Right lobe of liver (tissue), 6 donors: ENCODE measurements around the gene OTX1. TPM values are rescaled to one million over a fixed set of nuclear protein-coding genes. Genes with fewer than 3 reads are reported as not detected.

Source experiments
- ATAC-seq, 4 donors: fragments of 200-7000 bp; cut with Tn5 transposase; one replicate each; pipeline ENCODE4 v1.9.1; 2020; ENCODE audit warnings: mild to moderate bottlenecking in 4 of 4, moderate library complexity in 4 of 4
- DNase-seq, 3 donors: peaks; one replicate each; pipeline ENCODE4 v3.0.0-alpha.2; 2020
- H3K27ac ChIP-seq, 3 donors: fragments of 200-600 bp; one replicate each; pipeline ENCODE4 v1.8.0; 2022
- H3K27me3 ChIP-seq, 2 donors: fragments of 200-600 bp; one replicate each; pipeline ENCODE4 v1.8.0; 2022
- H3K36me3 ChIP-seq, 4 donors: fragments of 200-600 bp; sonication (generic) in 1 of 4; one replicate each; pipeline versions ENCODE4 v1.5.1 to v1.8.0; 2017 to 2022; ENCODE audit warnings: control low read depth in 1 of 4
- H3K4me1 ChIP-seq, 4 donors: fragments of 200-600 bp; sonication (generic) in 1 of 4; one replicate each; pipeline versions ENCODE4 v1.5.1 to v1.8.0; 2017 to 2022; ENCODE audit warnings: control low read depth in 1 of 4
- H3K4me3 ChIP-seq, 3 donors: fragments of 200-600 bp; one replicate each; pipeline ENCODE4 v1.8.0; 2022
- H3K9me3 ChIP-seq, 4 donors: fragments of 200-600 bp; sonication (generic) in 1 of 4; one replicate each; pipeline versions ENCODE4 v1.5.1 to v1.8.0; 2017 to 2022; ENCODE audit warnings: control low read depth in 1 of 4
- POLR2A ChIP-seq: fragments of 450-650 bp; IDR thresholded peaks from one replicate; pipeline ENCODE4 v1.6.1; 2017; ENCODE audit warnings: antibody characterized with exemption, mild to moderate bottlenecking
- WGBS: methylation state at CpG from one replicate; pipeline ENCODE4 v1.1.6; 2018; ENCODE audit warnings: low coverage, low lambda C conversion rate; ENCODE audit not compliant: insufficient coverage; ENCODE audit errors: missing lambda C conversion rate; 5-methylcytosine and 5-hydroxymethylcytosine counted together
- intact Hi-C, 2 donors: fragments of 100-400 bp; cut with DNase I; formaldehyde crosslinking; loops; one replicate each; pipeline versions ENCODE4 v1.11.2 to v1.14.1; 2022
- total RNA-seq, 6 experiments: library from RNA; depleted of rRNA in 2 of 6; stranded (reverse); fragments of >200 nt in 2 of 6; fragmentation: NEBNext Ultra II Directional in 3 of 6; extraction: Animal tissue kit (Norgen Biotek cat#: 25700) in 3 of 6; gene quantifications; one replicate each; pipeline versions ENCODE4 v1.1.0 to v1.2.4, GENCODE V29; 2016 to 2023
- TF ChIP-seq, protein P1 (sequence below), 4 donors: fragments of 200-600 bp in 3 of 4; fragments of 450-650 bp in 1 of 4; IDR thresholded peaks; one replicate each; pipeline versions ENCODE4 v1.5.1 to v1.8.0; 2016 to 2022; ENCODE audit warnings: antibody characterized with exemption in 4 of 4, mild to moderate bottlenecking in 2 of 4
- donor health status: DM: no; HTN: yes; CAD: no.
- donor health status: DM: no; HTN: no; CAD: no.
- donor health status: DM: no; HTN: no; CAD: no.
- donor health status: DM: no; HTN: yes; CAD: no.
- donor health status: DM: no; HTN: yes; CAD: no.

OTX1 gene
- total RNA-seq, 6 experiments from 2014 or later = not detected

- Histone ChIP-seq H3K9me3 (no peaks in the 10 kb centered on the region), H3K27ac (no peak overlapping the region), H3K4me3 (no peak overlapping the region), H3K4me1 (peaks cover 0 to 26% (median 0%) of the 10 kb centered on the region in 4 donors), H3K27me3 (peaks cover 29 to 72% of the 10 kb centered on the region in 2 donors), H3K36me3 (no peaks in the 10 kb centered on the region)
- DNase-seq = no peak
- 16% methylated on average over 33 of the region's 35 CpGs for WGBS
- TF ChIP-seq POLR2A = no peak
- TF ChIP-seq, protein P1, sequence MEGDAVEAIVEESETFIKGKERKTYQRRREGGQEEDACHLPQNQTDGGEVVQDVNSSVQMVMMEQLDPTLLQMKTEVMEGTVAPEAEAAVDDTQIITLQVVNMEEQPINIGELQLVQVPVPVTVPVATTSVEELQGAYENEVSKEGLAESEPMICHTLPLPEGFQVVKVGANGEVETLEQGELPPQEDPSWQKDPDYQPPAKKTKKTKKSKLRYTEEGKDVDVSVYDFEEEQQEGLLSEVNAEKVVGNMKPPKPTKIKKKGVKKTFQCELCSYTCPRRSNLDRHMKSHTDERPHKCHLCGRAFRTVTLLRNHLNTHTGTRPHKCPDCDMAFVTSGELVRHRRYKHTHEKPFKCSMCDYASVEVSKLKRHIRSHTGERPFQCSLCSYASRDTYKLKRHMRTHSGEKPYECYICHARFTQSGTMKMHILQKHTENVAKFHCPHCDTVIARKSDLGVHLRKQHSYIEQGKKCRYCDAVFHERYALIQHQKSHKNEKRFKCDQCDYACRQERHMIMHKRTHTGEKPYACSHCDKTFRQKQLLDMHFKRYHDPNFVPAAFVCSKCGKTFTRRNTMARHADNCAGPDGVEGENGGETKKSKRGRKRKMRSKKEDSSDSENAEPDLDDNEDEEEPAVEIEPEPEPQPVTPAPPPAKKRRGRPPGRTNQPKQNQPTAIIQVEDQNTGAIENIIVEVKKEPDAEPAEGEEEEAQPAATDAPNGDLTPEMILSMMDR (IDR thresholded peaks at IDR 0.05) = no peak
- intact Hi-C loops = no loop called here
- no peak for ATAC-seq
Observed at GRCh38 chr2:63057249-63058143, 6.9 kb downstream of the OTX1 start.

DNA sequence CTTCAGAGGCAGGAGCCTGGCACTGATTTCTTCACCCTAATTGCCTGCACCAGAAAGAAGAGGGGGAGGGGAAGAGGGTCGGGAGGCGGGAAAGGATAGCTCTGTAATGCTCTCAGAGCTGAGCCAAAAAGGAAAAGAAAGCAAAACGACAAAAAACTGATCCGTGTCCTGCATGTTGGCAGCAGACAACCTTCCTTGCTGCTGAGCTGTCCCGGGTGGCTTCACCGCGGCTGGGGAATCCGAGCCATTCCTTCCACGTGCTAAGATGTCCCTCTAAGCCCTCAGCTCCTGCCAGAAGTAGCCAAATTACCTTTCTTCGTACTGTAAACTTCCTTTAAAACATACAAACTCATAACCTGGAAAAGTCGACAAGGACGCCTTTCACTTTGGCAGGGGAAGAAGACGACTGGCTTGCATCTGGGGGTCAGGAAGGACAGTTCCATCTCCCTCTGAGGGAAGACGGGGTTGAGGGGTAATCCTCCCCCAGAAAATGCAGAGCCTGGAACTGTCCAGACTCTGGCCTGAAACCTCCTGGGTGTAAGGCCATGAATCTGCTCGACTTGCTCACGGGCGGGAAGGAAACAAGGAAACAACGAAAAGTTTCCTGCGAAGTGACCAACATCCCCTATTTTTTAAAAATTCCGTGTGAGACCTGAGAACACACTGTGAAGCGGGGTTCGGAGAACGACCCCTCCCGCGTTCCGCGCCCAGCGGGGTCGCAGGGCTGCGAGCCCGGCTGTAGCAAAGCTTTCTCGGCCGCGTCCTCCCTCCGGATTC is 7.7 kb downstream of the OTX1 start:
- Histone ChIP-seq H3K27me3 (peaks cover 29 to 74% of the 10 kb centered on the region in 2 donors), H3K4me1 (peaks cover 0 to 26% (median 0%) of the 10 kb centered on the region in 4 donors), H3K4me3 (no peak overlapping the region), H3K27ac (no peak overlapping the region), H3K36me3 (no peaks in the 10 kb centered on the region), H3K9me3 (no peaks in the 10 kb centered on the region)
- DNase-seq (no peak), ATAC-seq (peak in 2 of 4 donors; percentile 18 to 25)
- 16% methylated on average over 18 of the region's 35 CpGs for WGBS
- intact Hi-C loops = no loop called here
- no peak for TF ChIP-seq POLR2A
- TF ChIP-seq, protein P1 (IDR thresholded peaks at IDR 0.05) = no peak

- no peaks in the 10 kb centered on the region for H3K36me3 ChIP-seq
- no peaks in the 10 kb centered on the region for H3K9me3 ChIP-seq
- H3K4me1 ChIP-seq = peaks cover 0 to 22% (median 0%) of the 10 kb centered on the region in 4 donors
- H3K27ac ChIP-seq = no peak overlapping the region
- WGBS = 13% methylated on average over 6 of the region's 67 CpGs
- intact Hi-C loops = no loop called here
- no peak for DNase-seq
- TF ChIP-seq POLR2A = no peak
- TF ChIP-seq, protein P1 (IDR thresholded peaks at IDR 0.05) = no peak
- H3K4me3 ChIP-seq = no peak overlapping the region
- peaks cover 29 to 83% of the 10 kb centered on the region in 2 donors for H3K27me3 ChIP-seq
- ATAC-seq = peak; percentile 13 to 36 (median 28)
Observed at GRCh38 chr2:63058921-63059792, 8.5 kb downstream of the OTX1 start.

DNA sequence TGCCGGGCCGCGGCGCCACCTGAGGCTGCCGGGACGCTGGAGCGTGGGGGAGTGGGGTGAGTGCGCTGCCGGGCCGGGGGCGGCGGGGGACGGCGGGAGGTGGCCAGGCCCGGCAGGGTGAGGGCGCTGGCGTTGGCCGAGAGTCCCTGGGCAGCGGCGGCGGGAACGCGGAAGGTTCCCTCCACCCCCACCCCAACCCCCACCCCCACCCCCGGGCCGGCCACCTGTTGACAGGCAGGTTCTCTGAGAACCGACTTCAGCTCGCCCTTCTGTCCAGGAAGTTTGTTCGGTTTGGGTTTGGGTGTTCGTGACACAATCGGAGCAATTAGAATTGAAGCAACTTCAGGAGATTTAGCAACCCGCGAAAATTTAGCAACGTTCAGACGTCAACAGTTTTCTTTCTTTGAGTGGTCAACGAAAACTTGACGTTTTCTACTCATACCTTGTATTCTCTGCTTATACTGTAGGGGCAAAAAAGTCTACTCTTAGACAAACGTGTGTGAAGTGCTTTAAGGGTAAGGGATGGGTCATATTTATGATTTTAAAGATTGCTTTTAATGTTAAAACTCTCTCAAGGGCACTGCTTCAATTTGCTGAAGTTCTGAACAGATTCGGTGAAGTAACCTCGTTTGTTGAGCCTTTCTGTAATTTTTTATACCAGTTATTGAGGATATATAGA is 9.3 kb downstream of the OTX1 start:
- ATAC-seq (peak in 1 of 4 donors; percentile 12), DNase-seq (no peak)
- H3K4me1 ChIP-seq = peaks cover 0 to 18% (median 0%) of the 10 kb centered on the region in 4 donors
- no peak overlapping the region for H3K4me3 ChIP-seq
- TF ChIP-seq, protein P1 (IDR thresholded peaks at IDR 0.05) = no peak
- no peak for TF ChIP-seq POLR2A
- WGBS = 8% methylated on average over 13 of the region's 39 CpGs
- H3K27me3 ChIP-seq = peaks cover 29 to 88% of the 10 kb centered on the region in 2 donors
- no peaks in the 10 kb centered on the region for H3K36me3 ChIP-seq
- intact Hi-C loops = no loop called here
- no peak overlapping the region for H3K27ac ChIP-seq
- H3K9me3 ChIP-seq = no peaks in the 10 kb centered on the region
